ENCODE measurements around the gene DUSP8. TPM values are rescaled to one million over a fixed set of nuclear protein-coding genes. Genes with fewer than 3 reads are reported as not detected.

The DUSP8 gene
- total RNA-seq, 4 donors from 2014 or later: 2.5 to 18.4 (median 13.2) TPM

DNA sequence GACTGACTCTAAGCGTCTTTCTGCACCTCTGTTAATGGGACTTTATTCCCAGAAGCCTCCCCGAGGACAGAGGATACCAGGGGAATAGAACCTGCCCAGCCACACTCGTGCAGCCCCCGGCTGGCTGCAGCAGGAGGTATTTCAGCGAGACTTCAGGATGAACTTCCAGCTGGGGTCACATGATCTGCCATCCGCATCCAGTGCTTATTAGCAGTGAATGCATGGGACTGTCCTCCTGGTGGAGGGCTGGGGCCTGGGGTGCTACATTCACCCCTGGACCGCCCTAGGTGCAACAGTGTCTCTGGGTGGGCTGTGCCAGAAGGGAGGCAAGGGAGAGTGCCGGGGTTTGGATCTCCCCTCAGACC, 1.6 kb downstream of the DUSP8 start:
- Histone ChIP-seq H3K9me3 (no peaks in the 10 kb centered on the region), H3K36me3 (no peaks in the 10 kb centered on the region), H3K27me3 (no peaks in the 10 kb centered on the region), H3K4me1 (peaks cover 6 to 76% (median 25%) of the 10 kb centered on the region in 4 donors), H3K27ac (peak overlapping the region in 2 of 4 donors; percentile 79 to 97), H3K4me3 (peak overlapping the region in 2 of 4 donors; percentile 77 to 88)
- TF ChIP-seq, protein P1, sequence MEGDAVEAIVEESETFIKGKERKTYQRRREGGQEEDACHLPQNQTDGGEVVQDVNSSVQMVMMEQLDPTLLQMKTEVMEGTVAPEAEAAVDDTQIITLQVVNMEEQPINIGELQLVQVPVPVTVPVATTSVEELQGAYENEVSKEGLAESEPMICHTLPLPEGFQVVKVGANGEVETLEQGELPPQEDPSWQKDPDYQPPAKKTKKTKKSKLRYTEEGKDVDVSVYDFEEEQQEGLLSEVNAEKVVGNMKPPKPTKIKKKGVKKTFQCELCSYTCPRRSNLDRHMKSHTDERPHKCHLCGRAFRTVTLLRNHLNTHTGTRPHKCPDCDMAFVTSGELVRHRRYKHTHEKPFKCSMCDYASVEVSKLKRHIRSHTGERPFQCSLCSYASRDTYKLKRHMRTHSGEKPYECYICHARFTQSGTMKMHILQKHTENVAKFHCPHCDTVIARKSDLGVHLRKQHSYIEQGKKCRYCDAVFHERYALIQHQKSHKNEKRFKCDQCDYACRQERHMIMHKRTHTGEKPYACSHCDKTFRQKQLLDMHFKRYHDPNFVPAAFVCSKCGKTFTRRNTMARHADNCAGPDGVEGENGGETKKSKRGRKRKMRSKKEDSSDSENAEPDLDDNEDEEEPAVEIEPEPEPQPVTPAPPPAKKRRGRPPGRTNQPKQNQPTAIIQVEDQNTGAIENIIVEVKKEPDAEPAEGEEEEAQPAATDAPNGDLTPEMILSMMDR (IDR thresholded peaks at IDR 0.05): no peak
- no peak for TF ChIP-seq POLR2A (IDR thresholded peaks at IDR 0.05)
- DNase-seq: no peak

DNA sequence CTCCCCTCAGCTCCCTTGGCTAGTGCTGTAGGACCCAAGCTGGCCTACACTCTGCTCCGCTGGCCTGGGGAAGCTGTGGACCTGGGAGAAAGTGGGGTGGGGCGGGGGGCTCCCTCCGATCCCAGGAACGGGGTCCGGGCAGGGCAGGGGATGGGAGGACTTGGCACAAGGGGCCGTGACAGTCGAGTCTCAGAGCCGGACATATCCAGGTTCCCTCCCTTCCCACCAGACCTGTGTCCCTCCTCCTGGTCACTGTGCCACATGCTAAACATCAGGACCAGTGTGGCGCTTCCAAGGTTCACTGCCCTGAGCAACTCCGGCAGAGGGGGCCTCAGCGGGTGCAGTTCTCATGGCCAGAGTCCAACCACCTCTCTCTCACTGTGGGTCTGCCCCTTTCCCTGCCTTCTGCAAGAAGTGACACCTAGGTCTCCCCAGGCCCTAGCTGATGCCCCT, 2.0 kb downstream of the DUSP8 start:
- Histone ChIP-seq H3K4me3 (peak overlapping the region in 1 of 4 donors; percentile 88), H3K4me1 (peaks cover 6 to 81% (median 25%) of the 10 kb centered on the region in 4 donors), H3K36me3 (no peaks in the 10 kb centered on the region), H3K27ac (peak overlapping the region in 2 of 4 donors; percentile 75 to 87), H3K9me3 (no peaks in the 10 kb centered on the region), H3K27me3 (no peaks in the 10 kb centered on the region)
- TF ChIP-seq POLR2A (IDR thresholded peaks at IDR 0.05): no peak
- peak in 1 of 3 donors; percentile 53 for DNase-seq

DNA sequence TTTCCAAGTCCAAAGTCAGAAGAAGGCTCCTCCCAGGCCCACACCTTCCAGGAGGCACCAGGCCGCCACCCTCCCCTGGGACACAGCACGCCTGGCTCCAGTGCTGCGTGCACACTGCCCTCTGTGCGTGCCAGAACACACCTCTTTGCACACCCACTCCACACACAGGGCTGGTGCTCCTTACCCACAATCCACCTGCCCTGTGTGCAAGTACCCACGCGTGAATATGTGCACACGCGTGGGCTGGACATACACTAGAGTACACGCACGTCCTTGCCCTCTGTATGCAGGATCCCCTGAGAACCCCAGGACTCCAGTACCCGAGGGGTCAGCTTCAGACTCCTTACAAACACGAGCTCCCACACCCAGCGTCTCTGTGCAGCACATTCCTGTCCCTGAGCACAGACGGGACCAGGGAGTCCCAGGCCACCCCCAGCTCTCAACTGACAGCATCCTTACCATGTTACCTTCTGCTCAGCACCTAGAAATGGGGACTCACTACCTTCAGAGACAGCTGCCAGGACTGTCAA, 2.8 kb downstream of the DUSP8 start:
- TF ChIP-seq, protein P1 (IDR thresholded peaks at IDR 0.05): peak in 1 of 6 experiments; percentile 8
- TF ChIP-seq POLR2A (IDR thresholded peaks at IDR 0.05): peak in 1 of 2 donors; percentile 76
- Histone ChIP-seq H3K4me1 (peaks cover 6 to 85% (median 24%) of the 10 kb centered on the region in 4 donors), H3K36me3 (no peaks in the 10 kb centered on the region), H3K4me3 (no peak overlapping the region), H3K27me3 (no peaks in the 10 kb centered on the region), H3K9me3 (no peaks in the 10 kb centered on the region), H3K27ac (peak overlapping the region in 2 of 4 donors; percentile 75 to 87)
- peak in 2 of 3 donors; percentile 83 to 88 for DNase-seq

DNA sequence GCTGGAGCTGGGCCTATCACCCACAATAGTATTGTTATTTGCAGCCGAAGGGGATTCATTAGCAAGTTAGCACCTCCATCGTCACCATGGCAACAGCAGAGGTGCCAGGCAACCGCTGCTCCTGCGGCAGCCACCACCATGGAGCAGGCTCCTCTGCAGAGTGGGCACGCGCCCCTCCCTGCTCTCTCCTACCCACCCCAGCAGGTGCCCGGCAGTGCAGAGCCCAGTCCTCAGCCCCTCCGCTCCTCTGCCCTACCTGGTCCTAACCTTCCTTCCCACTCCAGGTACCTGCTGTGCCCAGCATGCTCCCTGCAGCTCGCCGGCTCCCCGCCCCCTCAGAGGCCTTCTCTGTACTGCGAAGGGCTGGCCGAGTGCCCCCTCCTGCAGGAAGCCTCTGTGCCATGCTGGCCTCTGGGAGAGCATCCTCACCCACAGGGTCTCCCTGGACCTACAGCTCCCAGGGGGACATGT, 3.6 kb downstream of the DUSP8 start:
- H3K27ac ChIP-seq: peak overlapping the region in 2 of 4 donors; percentile 75 to 87
- H3K27me3 ChIP-seq: no peaks in the 10 kb centered on the region
- TF ChIP-seq POLR2A (IDR thresholded peaks at IDR 0.05): no peak
- TF ChIP-seq, protein P1 (IDR thresholded peaks at IDR 0.05): no peak
- H3K4me3 ChIP-seq: no peak overlapping the region
- no peak for DNase-seq
- peaks cover 6 to 87% (median 20%) of the 10 kb centered on the region in 4 donors for H3K4me1 ChIP-seq
- H3K36me3 ChIP-seq: peaks cover 0 to 8% (median 0%) of the 10 kb centered on the region in 3 donors
- H3K9me3 ChIP-seq: no peaks in the 10 kb centered on the region

DNA sequence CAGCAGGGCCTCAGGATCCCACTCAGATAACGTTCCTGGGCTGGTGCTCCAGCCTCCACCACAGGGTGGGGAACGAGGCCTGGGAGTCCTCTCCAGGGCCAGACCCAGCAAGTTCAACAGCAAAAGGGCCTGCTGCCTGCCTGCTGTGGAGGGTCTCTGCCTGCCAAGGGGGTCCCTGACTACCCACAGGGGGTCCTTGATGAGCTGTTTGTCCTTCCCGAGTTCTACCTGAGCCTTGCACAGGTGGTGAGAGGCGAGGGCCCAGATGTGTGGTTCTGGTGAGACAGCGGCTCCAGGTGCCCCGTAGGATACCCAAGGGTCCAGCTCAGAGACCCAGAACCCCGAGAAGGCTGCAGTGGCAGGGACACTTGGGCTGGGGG, 4.4 kb downstream of the DUSP8 start:
- H3K4me3 ChIP-seq: no peak overlapping the region
- H3K27ac ChIP-seq: peak overlapping the region in 2 of 4 donors; percentile 17 to 25
- H3K4me1 ChIP-seq: peaks cover 6 to 83% (median 16%) of the 10 kb centered on the region in 4 donors
- peaks cover 0 to 12% (median 0%) of the 10 kb centered on the region in 3 donors for H3K36me3 ChIP-seq
- TF ChIP-seq POLR2A (IDR thresholded peaks at IDR 0.05): no peak
- TF ChIP-seq, protein P1 (IDR thresholded peaks at IDR 0.05): no peak
- no peaks in the 10 kb centered on the region for H3K9me3 ChIP-seq
- no peak for DNase-seq
- H3K27me3 ChIP-seq: no peaks in the 10 kb centered on the region

DNA sequence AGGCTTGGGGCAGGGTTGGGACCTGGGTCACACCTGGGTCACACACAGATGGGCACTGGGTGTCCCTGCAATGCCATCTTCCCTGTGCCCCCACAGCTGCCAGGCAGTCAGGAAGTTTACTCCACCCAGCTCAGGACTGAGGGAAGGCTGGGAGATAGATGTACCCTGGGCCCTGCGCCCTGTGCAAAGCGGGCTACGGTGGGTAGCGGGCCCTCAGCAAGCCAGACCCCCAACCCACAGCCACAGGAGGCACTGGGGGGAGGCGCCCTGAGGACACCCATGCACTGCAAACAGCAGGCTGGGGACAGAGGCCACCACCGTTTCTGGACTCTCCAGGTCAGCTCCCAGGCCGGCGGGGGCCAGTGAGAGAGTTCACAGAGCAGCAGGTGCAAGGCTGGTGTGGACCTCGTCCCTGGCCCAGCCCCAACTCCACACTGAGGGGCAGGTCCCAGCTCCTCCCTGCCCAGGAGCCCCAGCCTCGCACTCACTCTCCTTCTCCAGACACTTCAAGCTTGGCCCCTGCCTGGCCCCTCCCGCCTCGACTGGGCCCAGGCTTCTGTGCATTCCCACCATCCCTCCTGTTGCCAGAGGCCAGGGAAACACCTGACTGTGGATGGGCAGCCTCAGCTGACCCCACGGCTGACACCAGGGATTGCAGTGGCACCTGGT, 4.9 kb downstream of the DUSP8 start:
- H3K27ac ChIP-seq: peak overlapping the region in 2 of 4 donors; percentile 17 to 25
- H3K9me3 ChIP-seq: no peaks in the 10 kb centered on the region
- no peak overlapping the region for H3K4me3 ChIP-seq
- peak in 1 of 3 donors; percentile 67 for DNase-seq
- no peaks in the 10 kb centered on the region for H3K27me3 ChIP-seq
- no peak for TF ChIP-seq POLR2A (IDR thresholded peaks at IDR 0.05)
- TF ChIP-seq, protein P1 (IDR thresholded peaks at IDR 0.05): no peak
- peaks cover 0 to 12% (median 0%) of the 10 kb centered on the region in 3 donors for H3K36me3 ChIP-seq
- peaks cover 6 to 83% (median 14%) of the 10 kb centered on the region in 4 donors for H3K4me1 ChIP-seq

Measured in Peyer's patch (tissue), 4 donors.